Measurements from ENCODE around the gene PALLD. TPM values are rescaled to one million over a fixed set of nuclear protein-coding genes. Genes with fewer than 3 reads are reported as not detected.

PALLD gene
- total RNA-seq, 1 donor from 2014 or later: 396 TPM

- Mint-ChIP-seq H3K27me3 (ENCODE audit: unreplicated experiment) (no peaks in the 10 kb centered on the region), H3K4me3 (ENCODE audit: unreplicated experiment) (peak overlapping the region; percentile 47), H3K4me1 (ENCODE audit: unreplicated experiment) (peaks cover 71% of the 10 kb centered on the region)
Observed at GRCh38 chr4:168560184-168561180, 63.6 kb downstream of the PALLD start.

GRCh38 chr4:168562041-168562571 lies 65.3 kb downstream of the PALLD start:
- peaks cover 66% of the 10 kb centered on the region for H3K4me1 Mint-ChIP-seq (ENCODE audit: unreplicated experiment)
- H3K4me3 Mint-ChIP-seq (ENCODE audit: unreplicated experiment): no peak overlapping the region
- no peak for DNase-seq (ENCODE audit: extremely low spot score, unreplicated experiment)
- peak overlapping the region; percentile 92 for H3K27ac Mint-ChIP-seq (ENCODE audit: unreplicated experiment)
- H3K27me3 Mint-ChIP-seq (ENCODE audit: unreplicated experiment): no peaks in the 10 kb centered on the region
- no peak for TF ChIP-seq CTCF (IDR thresholded peaks at IDR 0.05)
- no peaks in the 10 kb centered on the region for H3K36me3 Mint-ChIP-seq (ENCODE audit: unreplicated experiment)
- H3K9me3 Mint-ChIP-seq (ENCODE audit: unreplicated experiment): no peaks in the 10 kb centered on the region

More at GRCh38 chr4:168560184-168561180, 63.6 kb downstream of the PALLD start:
- no peak for TF ChIP-seq CTCF (IDR thresholded peaks at IDR 0.05)
- no peak for DNase-seq (ENCODE audit: extremely low spot score, unreplicated experiment)
- Mint-ChIP-seq H3K27ac (ENCODE audit: unreplicated experiment) (peak overlapping the region; percentile 92), H3K36me3 (ENCODE audit: unreplicated experiment) (no peaks in the 10 kb centered on the region), H3K9me3 (ENCODE audit: unreplicated experiment) (no peaks in the 10 kb centered on the region)

GRCh38 chr4:168564023-168564422 lies 67.2 kb downstream of the PALLD start:
- Mint-ChIP-seq H3K4me1 (ENCODE audit: unreplicated experiment) (peaks cover 52% of the 10 kb centered on the region), H3K27ac (ENCODE audit: unreplicated experiment) (no peak overlapping the region), H3K27me3 (ENCODE audit: unreplicated experiment) (no peaks in the 10 kb centered on the region), H3K9me3 (ENCODE audit: unreplicated experiment) (no peaks in the 10 kb centered on the region), H3K4me3 (ENCODE audit: unreplicated experiment) (no peak overlapping the region), H3K36me3 (ENCODE audit: unreplicated experiment) (no peaks in the 10 kb centered on the region)
- no peak for TF ChIP-seq CTCF (IDR thresholded peaks at IDR 0.05)
- DNase-seq (ENCODE audit: extremely low spot score, unreplicated experiment): no peak

GRCh38 chr4:168565130-168565529 lies 68.3 kb downstream of the PALLD start:
- no peaks in the 10 kb centered on the region for H3K36me3 Mint-ChIP-seq (ENCODE audit: unreplicated experiment)
- no peaks in the 10 kb centered on the region for H3K9me3 Mint-ChIP-seq (ENCODE audit: unreplicated experiment)
- no peak overlapping the region for H3K4me3 Mint-ChIP-seq (ENCODE audit: unreplicated experiment)
- no peak for DNase-seq (ENCODE audit: extremely low spot score, unreplicated experiment)
- H3K27me3 Mint-ChIP-seq (ENCODE audit: unreplicated experiment): no peaks in the 10 kb centered on the region
- no peak overlapping the region for H3K27ac Mint-ChIP-seq (ENCODE audit: unreplicated experiment)
- no peak for TF ChIP-seq CTCF (IDR thresholded peaks at IDR 0.05)
- peaks cover 52% of the 10 kb centered on the region for H3K4me1 Mint-ChIP-seq (ENCODE audit: unreplicated experiment)

GRCh38 chr4:168566726-168567125 lies 69.9 kb downstream of the PALLD start:
- Mint-ChIP-seq H3K4me3 (ENCODE audit: unreplicated experiment) (no peak overlapping the region), H3K9me3 (ENCODE audit: unreplicated experiment) (no peaks in the 10 kb centered on the region), H3K36me3 (ENCODE audit: unreplicated experiment) (no peaks in the 10 kb centered on the region), H3K4me1 (ENCODE audit: unreplicated experiment) (peaks cover 40% of the 10 kb centered on the region), H3K27me3 (ENCODE audit: unreplicated experiment) (no peaks in the 10 kb centered on the region), H3K27ac (ENCODE audit: unreplicated experiment) (no peak overlapping the region)
- DNase-seq (ENCODE audit: extremely low spot score, unreplicated experiment): no peak
- TF ChIP-seq CTCF (IDR thresholded peaks at IDR 0.05): no peak

Data from osteocyte (in vitro differentiated cells).